DMS153 (cell line): Measurements from ENCODE around the gene YLPM1.
A peak's percentile ranks its signal among the peaks of the same experiment; 100 is the strongest.

Experiments
- DNase-seq: peaks from one replicate; lab custom pipeline; 2025; lab: John Stamatoyannopoulos, UW

YLPM1 gene

GRCh38 chr14:74843653-74844052 is 80.5 kb downstream of the YLPM1 start:
- DNase-seq: no peak

- no peak for DNase-seq
These were observed 83.1 kb downstream of the YLPM1 start for GRCh38 chr14:74846168-74846567.

GRCh38 chr14:74846968-74847665 is 84.0 kb downstream of the YLPM1 start:
- no peak for DNase-seq

DNA sequence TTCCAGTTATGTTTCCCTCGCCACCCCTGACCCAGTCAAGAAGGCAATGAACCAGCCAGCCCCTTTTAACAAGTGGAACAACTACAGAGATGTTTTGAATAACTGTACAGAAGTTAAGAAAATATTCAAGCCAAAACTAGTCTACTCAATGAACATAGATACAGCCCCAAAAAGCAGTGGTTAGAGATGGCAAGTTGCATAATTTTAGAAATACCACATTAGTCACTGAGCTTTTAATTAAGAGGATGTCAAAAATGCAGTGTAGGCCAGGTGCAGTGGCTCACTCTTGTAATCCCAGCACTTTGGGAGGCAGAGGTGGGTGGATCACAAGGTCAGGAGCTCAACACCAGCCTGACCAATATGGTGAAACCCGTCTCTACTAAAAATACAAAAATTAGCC is 85.7 kb downstream of the YLPM1 start:
- no peak for DNase-seq

- no peak for DNase-seq
These were observed 89.9 kb downstream of the YLPM1 start for GRCh38 chr14:74852922-74853530.

DNA sequence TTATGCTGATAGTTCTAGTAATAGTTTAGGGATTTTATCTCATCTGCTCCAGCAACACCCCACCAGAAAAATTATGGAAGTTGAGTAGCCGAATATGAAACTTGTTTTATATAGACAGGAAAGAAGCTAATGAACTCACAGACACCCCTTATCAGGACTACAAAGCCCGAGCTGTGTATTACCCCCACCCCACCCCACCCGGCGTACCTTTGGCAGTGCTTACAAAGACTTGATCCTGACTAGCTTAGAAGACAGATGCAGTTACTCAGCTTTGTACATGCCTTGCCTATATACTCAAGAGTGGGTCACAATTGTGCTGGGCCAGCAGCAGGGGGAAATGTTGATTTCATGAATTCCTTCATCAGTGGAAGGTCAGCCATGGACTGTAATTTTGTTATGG is 90.5 kb downstream of the YLPM1 start:
- no peak for DNase-seq

- no peak for DNase-seq
These were observed 91.9 kb downstream of the YLPM1 start for GRCh38 chr14:74855021-74855420.

DNA sequence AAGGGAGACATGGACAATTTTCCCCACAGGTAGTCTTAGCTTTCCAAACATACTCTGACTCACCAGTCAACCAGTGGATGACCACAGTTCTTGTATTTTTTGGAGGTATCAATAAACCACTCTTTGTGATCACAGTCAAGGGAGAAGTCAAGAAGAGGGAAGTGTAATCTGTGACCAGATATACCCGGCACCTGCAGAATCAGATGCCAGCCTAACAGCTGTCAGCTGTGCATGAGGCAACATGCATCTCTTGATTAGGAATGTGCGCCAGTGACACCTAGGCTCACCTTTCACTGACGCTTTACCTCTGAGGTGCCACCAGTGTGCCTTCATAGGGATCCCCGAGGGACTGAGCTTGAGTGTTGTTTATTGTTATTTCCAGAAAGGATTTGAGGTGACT is 92.8 kb downstream of the YLPM1 start:
- DNase-seq: peak; percentile 26

GRCh38 chr14:74856366-74856765 is 93.2 kb downstream of the YLPM1 start:
- DNase-seq: peak; percentile 16

GRCh38 chr14:74858022-74858421 is 94.9 kb downstream of the YLPM1 start:
- DNase-seq: no peak

GRCh38 chr14:74859757-74860552 is 96.8 kb downstream of the YLPM1 start:
- DNase-seq: no peak

DNA sequence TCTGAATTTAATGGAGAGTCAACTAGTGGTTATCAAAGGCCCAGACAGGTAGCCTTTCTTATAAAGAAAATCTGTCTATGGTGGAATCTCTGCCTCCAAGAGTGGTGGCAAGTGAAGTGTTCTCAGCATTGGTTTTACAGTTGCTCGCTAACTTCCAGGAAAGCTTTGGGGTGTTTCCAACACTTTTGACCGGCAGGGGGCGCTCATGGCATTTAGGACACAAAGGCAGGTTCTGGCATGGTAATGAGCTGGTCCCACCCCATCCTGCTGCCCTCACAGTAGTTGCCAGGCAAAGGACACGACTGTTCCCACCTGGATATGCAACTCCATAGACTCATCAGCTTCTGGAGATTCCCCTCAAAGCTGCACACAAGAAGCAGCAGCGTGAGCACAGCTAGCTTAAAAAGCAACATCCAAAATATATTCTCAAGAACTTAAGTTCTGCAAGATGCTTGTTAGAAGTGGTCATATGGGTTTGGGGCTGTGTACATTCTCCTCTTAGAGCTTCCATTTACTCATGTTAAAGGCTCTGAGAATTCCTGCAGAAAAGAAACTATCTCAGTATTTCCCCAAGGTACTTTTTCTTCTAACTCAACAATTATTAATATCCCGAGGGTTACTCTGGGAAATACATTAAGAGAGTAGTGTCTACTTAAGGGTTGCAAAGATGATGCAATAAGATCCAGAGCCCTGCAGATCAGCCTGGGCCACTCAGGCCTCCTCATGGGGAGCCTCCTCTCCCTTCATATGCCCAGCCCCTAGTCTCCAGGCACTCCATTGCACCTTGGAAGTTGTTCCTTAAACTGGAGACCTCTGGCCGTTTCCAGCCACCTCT is 98.0 kb downstream of the YLPM1 start:
- peak; percentile 39 for DNase-seq

DNA sequence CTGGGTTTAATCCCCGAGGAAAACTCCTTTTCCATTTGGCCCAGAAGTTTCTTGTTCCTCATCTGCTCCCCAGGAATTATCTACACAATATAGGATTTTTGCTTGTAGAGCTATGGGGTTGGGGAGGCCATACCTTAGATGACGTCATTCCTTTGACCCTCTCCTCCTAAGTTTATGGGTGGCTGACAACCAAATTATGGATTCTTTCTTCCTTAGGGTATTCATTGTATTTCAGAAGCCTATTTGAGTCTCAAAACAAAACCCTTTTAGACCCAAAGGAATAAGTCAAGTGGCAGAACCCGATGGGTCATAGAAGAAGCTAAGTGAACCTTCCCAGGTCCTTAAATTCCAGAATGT is 98.6 kb downstream of the YLPM1 start:
- DNase-seq: no peak

DNA sequence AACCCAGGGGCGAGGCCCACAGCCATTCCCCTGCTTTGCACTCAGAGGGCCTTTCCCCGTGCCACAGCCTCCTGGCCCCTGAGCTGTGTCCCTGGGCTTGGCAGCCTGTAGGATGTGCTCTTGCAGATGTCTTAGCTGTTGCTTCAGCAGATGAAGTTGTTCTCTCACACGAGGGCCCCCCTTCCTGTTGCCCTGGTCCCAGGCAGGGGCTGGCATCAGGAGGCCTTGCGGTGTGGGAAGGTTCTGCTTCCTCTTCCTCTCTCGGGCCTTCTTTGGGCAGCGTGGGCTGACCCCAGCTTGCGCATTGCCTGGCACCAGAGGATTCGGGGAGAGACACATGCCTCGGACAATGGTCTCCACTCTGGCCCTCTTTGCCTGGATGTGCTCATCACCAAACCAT is 100.2 kb downstream of the YLPM1 start:
- DNase-seq: no peak

DNA sequence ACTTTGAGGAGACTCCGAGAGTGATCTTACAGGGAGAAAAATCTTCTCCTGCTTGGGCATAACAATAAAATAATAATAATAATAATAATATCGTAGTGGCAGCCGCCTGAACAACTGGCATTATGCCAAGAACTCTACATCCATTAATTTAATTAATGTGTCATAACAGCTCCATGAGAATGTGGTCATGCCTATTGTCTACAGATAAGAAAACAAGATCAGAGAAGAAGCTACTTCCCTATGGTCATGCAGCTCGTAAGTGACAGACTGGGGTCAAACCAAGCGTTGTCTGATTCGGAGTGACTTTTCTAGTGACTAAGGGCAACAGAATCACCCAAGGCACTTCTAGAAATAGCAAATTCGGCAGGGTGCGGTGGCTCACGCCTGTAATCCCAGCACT is 101.1 kb downstream of the YLPM1 start:
- no peak for DNase-seq

DNA sequence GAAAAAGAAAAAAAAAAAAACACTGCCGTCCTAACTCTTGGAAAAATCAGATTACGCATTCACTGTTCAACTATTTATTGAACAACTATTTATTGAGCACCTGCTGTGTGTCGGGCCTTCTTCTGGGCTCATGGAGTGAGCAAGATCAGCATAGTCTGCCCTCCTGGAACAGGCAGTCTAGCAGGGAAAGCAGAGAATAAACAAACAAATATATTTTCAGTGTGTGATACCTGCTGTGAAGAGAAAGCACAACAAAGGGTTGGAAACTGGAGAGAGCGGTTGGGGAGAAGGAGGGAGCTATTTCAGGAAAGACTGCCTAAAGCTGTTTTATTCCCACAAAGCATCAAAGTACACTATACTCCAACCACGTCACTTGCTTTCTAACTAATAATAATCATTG is 102.0 kb downstream of the YLPM1 start:
- DNase-seq: no peak

DNA sequence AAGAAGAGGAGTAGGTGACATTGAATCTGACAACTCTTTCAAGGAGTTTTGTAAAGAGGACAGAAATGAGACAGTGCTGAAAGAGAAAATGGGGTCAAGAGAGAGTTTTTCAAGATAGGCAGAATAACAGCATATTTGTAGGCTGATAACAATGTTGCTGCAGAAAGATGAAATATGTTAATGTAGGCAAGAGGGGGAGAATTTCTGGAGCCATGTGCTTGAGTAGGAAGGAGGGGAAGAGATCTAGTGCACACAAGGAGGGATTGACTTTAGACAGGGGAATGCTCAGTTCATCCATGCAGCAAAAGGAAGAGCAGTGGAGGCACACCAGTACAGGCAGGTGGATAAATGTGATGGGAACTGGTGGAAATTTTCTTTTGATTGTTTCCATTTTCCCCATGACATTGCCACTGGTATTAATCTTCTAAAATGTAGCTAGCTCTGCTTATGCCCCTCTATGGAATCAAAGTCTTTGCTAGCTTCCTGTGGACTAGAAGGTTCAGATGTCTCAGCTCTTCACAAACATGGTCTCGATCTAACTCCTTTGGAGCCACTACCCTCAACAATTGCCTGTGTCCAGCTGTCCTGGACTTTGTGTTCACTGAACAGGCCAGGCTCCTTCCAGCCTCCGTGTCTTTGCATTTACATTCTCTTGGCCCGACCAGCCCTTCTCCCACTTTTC is 103.7 kb downstream of the YLPM1 start:
- DNase-seq: no peak

DNA sequence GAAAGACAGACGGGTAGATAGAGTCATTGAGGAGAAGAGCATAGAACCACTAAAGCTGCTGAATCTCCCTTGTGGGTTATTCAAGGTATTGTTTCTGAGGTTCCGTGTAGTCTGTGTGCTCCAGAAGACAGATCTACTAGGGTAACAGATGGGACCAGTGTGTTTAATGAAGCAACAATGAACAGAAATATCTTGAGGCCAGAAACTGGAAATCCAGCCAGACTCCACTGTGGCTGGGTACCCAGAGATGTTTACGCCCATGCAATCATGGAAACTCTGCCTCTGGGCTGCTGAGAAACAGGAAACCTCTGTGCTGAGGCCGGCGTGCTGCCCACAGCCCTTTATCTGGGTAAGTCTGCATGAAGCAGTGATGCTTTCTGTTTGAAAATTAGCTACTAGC is 104.6 kb downstream of the YLPM1 start:
- no peak for DNase-seq

GRCh38 chr14:74868739-74869138 is 105.6 kb downstream of the YLPM1 start:
- no peak for DNase-seq

DNA sequence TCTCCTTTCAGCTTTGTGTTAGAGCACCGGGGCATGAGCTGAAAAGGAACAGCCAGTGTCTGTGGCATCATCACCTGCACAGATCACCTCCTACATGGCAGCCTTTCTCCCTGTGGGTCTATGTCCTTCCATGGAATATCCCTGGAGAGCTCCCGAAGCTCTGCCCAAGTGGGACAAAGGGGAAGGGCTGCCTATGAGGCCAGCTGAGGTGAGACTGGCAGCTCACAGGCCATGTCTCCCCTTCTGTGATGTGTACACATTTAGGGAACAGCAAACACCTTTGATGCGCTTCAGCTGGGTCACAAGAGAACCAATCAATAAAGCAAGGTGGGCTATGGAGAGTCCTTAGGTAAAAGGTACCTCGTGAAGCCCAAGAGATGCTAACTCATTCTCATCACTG is 108.7 kb downstream of the YLPM1 start:
- DNase-seq: no peak

GRCh38 chr14:74875204-74875603 is 112.1 kb downstream of the YLPM1 start:
- DNase-seq: no peak
